Effector memory CD4-positive, alpha-beta T cell (primary cell): ENCODE data around the gene DIS3L2.

Experiments used
- DNase-seq, 3 donors: peaks; one replicate each; pipeline ENCODE4 v3.0.0-alpha.2; 2020
- H3K27ac ChIP-seq: 2 replicates; pipeline ENCODE4 v1.7.0; 2013; ENCODE audit warnings: mild to moderate bottlenecking, low read length, moderate library complexity; ENCODE audit not compliant: insufficient read depth, poor library complexity, severe bottlenecking
- H3K27me3 ChIP-seq: replicated peaks from 2 replicates; pipeline ENCODE4 v1.7.0; 2013; ENCODE audit warnings: mild to moderate bottlenecking, low read length; ENCODE audit not compliant: insufficient read depth, control insufficient read depth, poor library complexity, severe bottlenecking
- H3K36me3 ChIP-seq: 2 replicates; pipeline ENCODE4 v1.7.0; 2013; ENCODE audit warnings: mild to moderate bottlenecking, low read length, moderate library complexity; ENCODE audit not compliant: control insufficient read depth, insufficient read depth
- H3K4me1 ChIP-seq: 2 replicates; pipeline ENCODE4 v1.7.0; 2013; ENCODE audit warnings: low read length, mild to moderate bottlenecking; ENCODE audit not compliant: control insufficient read depth, insufficient read depth, poor library complexity, severe bottlenecking
- H3K4me3 ChIP-seq: 2 replicates; pipeline ENCODE4 v1.7.0; 2013; ENCODE audit warnings: low read length, low read depth, mild to moderate bottlenecking; ENCODE audit not compliant: insufficient read depth, poor library complexity, severe bottlenecking
- H3K9me3 ChIP-seq: 2 replicates; pipeline ENCODE4 v1.7.0; 2013; ENCODE audit warnings: mild to moderate bottlenecking, low read length, moderate library complexity; ENCODE audit not compliant: control insufficient read depth

Gene DIS3L2

DNA sequence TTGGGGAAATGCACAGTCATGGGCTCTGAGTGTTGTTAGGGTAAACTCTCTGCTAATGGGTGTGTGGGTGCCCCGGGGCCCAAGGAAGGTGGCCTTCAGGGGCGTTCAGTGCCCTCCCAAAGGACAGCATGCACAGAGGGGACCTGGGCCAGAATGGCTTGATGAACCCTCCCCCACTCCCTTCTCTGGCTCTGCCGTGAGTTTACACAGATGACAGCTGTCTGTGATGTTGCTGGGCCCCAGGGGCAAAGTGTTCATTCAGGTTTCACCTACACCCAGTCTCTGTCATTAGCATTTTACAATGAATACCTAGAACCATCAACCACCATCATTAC is 38.5 kb upstream of the DIS3L2 start:
- DNase-seq, result no peak
- Histone ChIP-seq H3K27ac (no peak overlapping the region), H3K4me3 (no peak overlapping the region), H3K4me1 (peaks cover 23% of the 10 kb centered on the region), H3K27me3 (peaks cover 41% of the 10 kb centered on the region), H3K36me3 (no peaks in the 10 kb centered on the region), H3K9me3 (no peaks in the 10 kb centered on the region)

DNA sequence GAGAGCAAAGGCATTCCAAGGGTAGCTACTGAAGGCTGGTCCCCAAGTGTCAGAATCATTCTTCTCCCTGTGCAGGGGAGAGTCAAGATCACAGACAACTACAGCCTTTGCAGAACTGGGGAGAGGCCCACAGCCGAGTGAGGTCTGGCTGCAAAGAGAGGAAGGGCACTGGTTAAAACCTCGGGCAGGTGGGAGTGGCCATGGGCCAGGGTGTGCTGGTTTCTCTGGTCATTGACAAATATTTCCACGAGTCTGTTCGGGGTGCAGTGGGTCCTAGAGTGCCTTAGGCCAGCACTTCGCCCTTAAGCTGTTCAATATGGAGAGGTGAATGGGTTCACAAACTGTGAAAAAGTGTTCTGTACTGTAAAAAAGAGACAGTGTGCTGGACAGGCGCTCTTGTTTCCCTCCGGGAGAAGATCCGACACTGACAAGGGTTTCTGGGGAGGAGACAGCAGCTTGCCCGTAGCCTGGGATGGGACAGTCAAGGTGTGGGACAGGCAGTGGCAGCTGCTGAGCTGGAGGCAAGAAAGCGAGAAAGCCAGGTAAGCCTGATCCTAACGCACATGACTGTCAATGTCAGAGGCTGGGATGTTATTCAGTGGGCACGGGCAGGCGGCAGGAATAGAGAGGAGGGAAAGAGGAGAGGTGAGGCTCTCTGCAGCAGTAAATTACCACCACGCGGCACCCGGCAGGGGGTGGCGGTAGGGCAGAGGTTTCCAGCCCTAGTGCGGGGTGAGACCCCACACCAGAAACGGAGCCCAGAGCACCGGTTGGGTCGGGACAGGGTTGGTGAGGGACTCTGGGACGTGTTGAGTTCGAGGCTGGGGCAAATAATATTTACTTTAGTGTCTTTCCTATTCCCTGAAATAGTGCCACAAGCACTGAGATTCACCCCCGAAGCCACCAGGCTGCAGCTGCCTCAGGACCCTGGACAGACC is 37.3 kb upstream of the DIS3L2 start:
- Histone ChIP-seq H3K9me3 (no peaks in the 10 kb centered on the region), H3K27me3 (peaks cover 41% of the 10 kb centered on the region), H3K4me1 (peaks cover 23% of the 10 kb centered on the region), H3K4me3 (no peak overlapping the region), H3K27ac (no peak overlapping the region), H3K36me3 (no peaks in the 10 kb centered on the region)
- no peak for DNase-seq

DNA sequence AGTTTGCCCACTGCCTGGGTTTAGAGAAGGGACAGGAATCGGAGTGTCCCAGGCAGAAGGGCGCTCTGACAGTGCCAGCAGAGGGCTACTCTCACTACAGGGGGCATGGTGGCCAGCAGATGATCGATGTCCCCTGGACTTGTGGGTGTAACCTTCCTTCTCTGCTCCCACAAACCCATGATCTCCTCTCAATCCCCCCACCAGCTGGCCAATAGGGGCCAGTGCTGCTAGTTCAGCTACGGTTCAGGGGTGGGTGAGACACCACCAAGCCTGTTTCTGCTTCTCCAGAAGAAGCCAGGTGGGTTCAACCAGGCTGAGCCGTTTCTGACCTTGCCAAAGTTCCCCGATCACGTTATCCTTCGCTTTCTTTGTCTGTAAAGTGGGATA is 36.6 kb upstream of the DIS3L2 start:
- Histone ChIP-seq H3K4me3 (peak overlapping the region; percentile 50), H3K27ac (no peak overlapping the region), H3K4me1 (peaks cover 23% of the 10 kb centered on the region), H3K27me3 (peaks cover 41% of the 10 kb centered on the region), H3K9me3 (no peaks in the 10 kb centered on the region), H3K36me3 (no peaks in the 10 kb centered on the region)
- no peak for DNase-seq

DNA sequence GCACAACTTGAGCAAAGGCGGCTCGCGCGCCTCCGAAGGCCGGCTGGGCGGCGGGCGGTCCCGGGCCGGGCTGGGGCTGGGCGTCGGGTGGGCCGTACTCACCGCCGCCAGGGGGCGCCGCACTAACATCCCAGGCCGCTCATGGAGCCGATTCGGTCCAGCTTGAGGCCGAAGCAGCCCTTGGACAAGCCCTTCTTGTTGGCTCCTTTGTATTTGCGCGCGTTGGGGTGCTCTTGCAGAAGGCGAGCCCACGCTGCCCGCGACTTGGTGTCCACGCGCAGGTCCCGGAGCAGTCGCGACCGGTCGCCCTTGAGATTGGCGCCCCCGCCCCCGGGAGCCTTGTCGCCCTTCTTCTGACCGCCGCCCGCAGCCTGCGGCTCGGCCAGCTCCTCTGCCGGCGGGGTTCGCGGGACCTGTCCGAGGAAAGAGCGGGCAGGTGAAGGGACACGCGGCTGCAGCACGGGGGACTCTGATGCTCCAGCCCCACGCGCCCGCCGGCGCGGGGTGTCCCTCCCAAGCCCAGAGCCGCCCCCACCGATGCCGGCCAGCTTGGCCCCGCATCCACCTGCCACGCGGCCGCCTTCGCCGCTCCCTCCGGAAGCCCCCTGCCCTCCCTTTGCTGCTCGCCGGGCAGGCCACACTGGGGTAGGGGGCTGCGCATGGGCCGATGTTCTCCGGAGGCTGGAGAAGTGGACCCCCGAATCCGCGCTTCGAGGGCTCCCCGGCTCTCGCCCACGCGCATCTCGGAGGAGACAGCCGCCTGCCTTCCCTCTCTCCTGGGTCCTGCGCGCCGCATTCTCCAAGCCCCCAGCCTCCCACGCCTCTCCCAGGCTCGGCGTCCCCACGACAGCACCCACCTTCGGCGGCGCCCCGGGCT is 36.0 kb upstream of the DIS3L2 start:
- Histone ChIP-seq H3K4me1 (peaks cover 23% of the 10 kb centered on the region), H3K4me3 (peak overlapping the region; percentile 50), H3K9me3 (no peaks in the 10 kb centered on the region), H3K27ac (no peak overlapping the region), H3K27me3 (peaks cover 41% of the 10 kb centered on the region), H3K36me3 (no peaks in the 10 kb centered on the region)
- peak; percentile 25 to 46 (median 34) for DNase-seq

DNA sequence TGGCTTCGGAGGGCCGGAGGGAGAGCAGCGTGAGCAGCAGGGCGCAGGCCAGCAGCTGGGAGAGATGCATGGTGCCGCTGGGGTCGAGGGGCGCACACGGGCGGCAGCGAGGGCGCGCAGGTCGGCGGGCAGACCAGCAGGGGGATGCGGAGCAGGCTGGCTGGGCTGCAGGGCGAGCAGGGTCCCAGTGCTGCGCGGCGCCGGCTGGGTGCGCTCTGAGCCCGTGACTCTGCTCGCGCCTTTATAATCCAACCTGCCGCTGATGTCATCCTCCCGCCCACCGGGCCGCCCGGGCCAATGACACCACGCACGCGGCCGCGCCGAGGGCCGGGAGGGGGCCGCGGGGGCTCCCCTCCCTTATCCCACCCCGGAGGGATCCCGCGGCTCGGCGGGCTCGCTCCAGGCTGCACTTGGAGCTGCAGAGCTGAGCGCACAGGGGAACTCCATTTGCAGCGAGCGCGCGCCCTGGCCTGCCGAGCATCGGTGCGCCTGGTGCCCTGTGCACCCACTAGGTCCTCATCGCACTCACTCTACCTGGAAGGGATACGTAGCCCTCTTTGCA is 35.3 kb upstream of the DIS3L2 start, which contains the start of gene NPPC:
NPPC (minus strand) TSS at position 217 of the 562 bp plus-strand sequence; CDS start at position 70, 147 bp downstream.
- Histone ChIP-seq H3K27ac (no peak within 1 kb of the TSS), H3K27me3 (peaks cover 41% of the 10 kb centered on the region)

DNA sequence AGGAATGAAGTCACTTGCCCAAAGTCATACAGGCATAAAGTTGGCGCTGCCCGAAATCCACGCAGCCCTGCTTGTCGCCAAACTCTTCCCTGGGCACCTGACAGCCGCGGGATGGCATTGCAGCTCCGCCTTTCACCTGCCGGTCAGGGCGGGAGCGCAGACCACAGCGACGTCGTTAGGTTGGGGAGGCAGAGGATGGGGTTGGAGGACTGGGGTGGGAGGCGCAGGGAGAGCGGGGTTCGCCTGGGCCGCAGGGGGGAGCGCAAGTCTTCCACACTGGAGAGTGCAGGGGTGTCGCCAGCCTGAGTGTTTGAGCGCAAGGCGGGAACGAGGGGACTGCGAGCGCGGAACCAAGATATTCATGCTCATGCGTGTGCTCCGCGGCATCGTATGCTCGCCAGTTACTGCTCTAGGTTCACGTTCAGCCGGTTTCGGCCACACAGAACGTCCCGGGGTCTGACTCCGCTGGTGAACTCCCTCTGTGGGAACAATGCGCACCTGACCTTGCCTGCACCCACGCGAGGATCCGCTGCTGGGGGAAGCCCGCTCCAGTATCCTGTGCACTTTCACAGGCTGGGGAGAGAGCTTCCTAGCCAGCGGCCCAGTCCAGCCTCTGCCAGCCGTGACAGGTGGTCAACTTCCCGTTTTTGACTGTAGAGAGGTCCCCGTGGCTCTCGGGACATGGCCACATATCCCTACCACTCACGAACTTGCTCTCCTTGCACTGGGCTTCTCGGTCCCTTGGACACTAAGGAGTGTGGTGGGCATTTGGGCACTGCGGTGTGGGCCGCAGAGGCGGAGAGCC is 34.5 kb upstream of the DIS3L2 start:
- peaks cover 41% of the 10 kb centered on the region for H3K27me3 ChIP-seq
- H3K4me1 ChIP-seq, result peaks cover 23% of the 10 kb centered on the region
- no peaks in the 10 kb centered on the region for H3K9me3 ChIP-seq
- H3K4me3 ChIP-seq, result no peak overlapping the region
- no peak for DNase-seq
- H3K36me3 ChIP-seq, result no peaks in the 10 kb centered on the region
- H3K27ac ChIP-seq, result no peak overlapping the region

More for the DNA sequence above, 35.3 kb upstream of the DIS3L2 start, which contains the start of gene NPPC:
- Histone ChIP-seq H3K4me1 (peaks cover 23% of the 10 kb centered on the region), H3K4me3 (peak within 1 kb of the TSS; percentile 50), H3K9me3 (no peaks in the 10 kb centered on the region), H3K36me3 (no peaks in the 10 kb centered on the region)
- DNase-seq, result no peak

DNA sequence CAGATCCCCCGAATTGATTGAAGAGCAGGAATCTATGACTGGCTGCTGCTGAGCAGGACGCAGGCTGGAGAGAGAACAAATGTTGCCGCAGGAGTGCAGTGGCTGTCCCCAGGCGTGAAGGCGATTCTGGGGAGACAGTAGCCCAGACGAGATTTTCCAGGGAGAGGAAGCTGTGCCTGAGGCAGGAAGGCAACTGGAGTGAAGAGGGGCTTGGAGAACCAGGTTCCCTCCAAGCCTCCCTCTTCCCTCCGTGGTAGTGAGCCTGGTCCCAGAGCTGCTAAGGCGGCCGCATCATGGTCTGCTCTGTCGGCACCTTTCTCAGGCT is 34.0 kb upstream of the DIS3L2 start:
- Histone ChIP-seq H3K4me3 (no peak overlapping the region), H3K9me3 (no peaks in the 10 kb centered on the region), H3K27ac (no peak overlapping the region), H3K4me1 (peaks cover 23% of the 10 kb centered on the region), H3K36me3 (no peaks in the 10 kb centered on the region), H3K27me3 (peaks cover 41% of the 10 kb centered on the region)
- DNase-seq, result no peak

DNA sequence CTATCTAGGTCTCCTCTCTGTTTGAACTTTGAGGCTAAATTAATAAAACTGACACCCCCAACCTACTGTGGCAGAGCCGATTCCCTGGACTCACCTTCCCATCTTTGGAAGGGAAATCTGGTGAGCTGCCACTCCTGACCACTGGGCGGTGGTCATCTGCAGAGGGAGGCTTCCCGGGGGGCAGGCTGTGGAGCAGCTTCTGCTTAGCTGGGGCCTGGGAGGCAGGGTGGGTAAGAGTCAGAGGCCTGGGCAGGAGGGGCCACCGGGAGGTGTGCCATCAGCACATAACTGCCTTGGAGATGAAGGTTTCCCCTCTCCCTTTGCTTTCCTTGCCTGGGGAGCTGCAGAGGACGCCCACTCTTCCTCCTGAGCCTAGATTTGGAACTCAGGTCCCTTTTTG is 33.0 kb upstream of the DIS3L2 start:
- Histone ChIP-seq H3K4me1 (peaks cover 23% of the 10 kb centered on the region), H3K27ac (no peak overlapping the region), H3K4me3 (no peak overlapping the region), H3K9me3 (no peaks in the 10 kb centered on the region), H3K36me3 (no peaks in the 10 kb centered on the region), H3K27me3 (peaks cover 37% of the 10 kb centered on the region)
- DNase-seq, result no peak

DNA sequence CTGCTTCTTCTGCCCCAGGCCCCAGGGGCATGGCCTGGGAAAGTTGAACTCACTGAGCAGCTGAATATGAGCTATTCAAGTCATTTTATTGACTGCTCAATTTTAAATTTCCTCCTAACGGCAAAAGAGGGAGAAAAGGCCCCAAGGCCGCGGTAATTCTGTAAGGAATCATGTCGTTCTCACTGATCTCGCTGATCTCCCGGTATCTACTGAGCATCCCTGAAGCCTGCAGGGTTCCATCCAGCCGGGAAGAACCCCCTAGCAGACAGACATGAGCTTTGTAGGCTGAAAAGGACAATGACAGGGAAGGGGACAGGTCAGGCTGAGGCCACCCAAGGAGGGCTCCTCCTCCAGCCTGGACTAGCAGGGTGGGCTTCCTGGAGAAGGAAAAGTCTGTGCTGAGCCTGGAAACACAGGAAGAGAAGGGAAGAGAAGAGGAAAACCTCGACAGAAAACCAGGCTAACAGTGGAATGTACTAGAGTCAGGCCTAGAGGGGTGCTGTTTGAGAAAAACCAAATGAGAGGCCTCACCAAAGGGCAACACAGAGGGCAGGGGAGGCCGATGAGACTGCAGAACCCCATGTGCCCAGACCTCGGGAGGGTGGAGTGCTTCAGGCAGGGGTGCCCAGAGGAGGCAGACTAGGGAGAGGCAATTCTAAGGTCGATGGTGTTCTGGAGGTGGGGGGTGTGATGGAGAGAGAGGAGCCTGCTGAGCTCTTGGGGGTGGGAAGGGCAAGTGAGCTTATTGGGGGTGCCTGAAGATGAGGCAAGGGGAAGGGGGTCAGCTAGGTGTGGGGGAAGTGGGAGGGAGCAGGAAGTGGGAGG is 32.4 kb upstream of the DIS3L2 start:
- no peaks in the 10 kb centered on the region for H3K36me3 ChIP-seq
- H3K9me3 ChIP-seq, result no peaks in the 10 kb centered on the region
- H3K27me3 ChIP-seq, result peaks cover 34% of the 10 kb centered on the region
- DNase-seq, result no peak
- no peak overlapping the region for H3K4me3 ChIP-seq
- no peak overlapping the region for H3K27ac ChIP-seq
- peaks cover 23% of the 10 kb centered on the region for H3K4me1 ChIP-seq
